ENCODE results near the gene AGT. TPM values are rescaled to one million over a fixed set of nuclear protein-coding genes. Genes with fewer than 3 reads are reported as not detected.

AGT gene
- total RNA-seq, 1 experiment from 2014 or later = 0.93 TPM

GRCh38 chr1:230713547-230713914 is 391 bp downstream of the AGT start (continued):
- no peak for TF ChIP-seq ZNF274 (IDR thresholded peaks at IDR 0.05; ENCODE audit: low read depth, low read length)
- TF ChIP-seq TCF7L2 (IDR thresholded peaks at IDR 0.05; ENCODE audit: borderline replicate concordance, extremely low read depth, insufficient read depth, insufficient read length) = no peak
- no peak for TF ChIP-seq JUND (IDR thresholded peaks at IDR 0.05)
- TF ChIP-seq SRF (IDR thresholded peaks at IDR 0.05; ENCODE audit: low read depth) = no peak
- TF ChIP-seq CBX3 (IDR thresholded peaks at IDR 0.05; ENCODE audit: low read depth) = no peak
- TF ChIP-seq MAX (IDR thresholded peaks at IDR 0.05) = no peak

DNA sequence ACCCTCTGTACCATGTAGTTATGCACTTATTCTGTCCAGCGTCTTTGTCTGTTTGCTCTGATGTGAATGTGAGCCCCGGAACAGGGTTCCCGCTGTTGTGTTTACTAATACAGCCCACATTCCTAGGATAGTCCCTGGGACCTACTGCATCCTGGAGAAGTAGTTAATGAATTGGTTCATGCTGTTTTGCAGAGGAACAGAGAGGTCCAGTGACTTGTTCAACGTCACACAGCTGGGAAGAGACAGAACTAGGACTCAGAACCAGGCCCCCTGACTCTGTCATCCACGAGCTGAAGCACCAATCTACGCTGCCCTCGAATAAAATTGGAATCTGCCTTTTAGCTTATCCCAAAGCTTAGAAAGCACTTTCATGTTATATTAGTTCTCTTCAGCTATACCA is 784 bp downstream of the AGT start:
- Histone ChIP-seq H3K36me3 (ENCODE audit: control insufficient read depth in 1 of 2, insufficient read depth in 2 of 2, low read length in 2 of 2) (no peaks in the 10 kb centered on the region), H3K4me3 (replicated peaks in 1 of 2; ENCODE audit: low read depth in 1 of 2, low read length in 2 of 2) (no peak overlapping the region), H3K79me2 (ENCODE audit: insufficient read depth, low read length) (no peaks in the 10 kb centered on the region), H3K4me2 (ENCODE audit: low read length) (no peak overlapping the region), H3K4me1 (ENCODE audit: control insufficient read depth in 1 of 2, insufficient read depth in 2 of 2, low read length in 2 of 2) (no peaks in the 10 kb centered on the region), H3K9me3 (ENCODE audit: control insufficient read depth in 1 of 2, insufficient read depth in 1 of 2, low read depth in 1 of 2, low read length in 2 of 2) (no peaks in the 10 kb centered on the region), H3K27ac (ENCODE audit: low read depth, low read length) (no peak overlapping the region), H4K20me1 (ENCODE audit: insufficient read depth) (no peaks in the 10 kb centered on the region), H3K9me2 (ENCODE audit: insufficient read depth) (no peaks in the 10 kb centered on the region), H3K27me3 (ENCODE audit: insufficient read depth, low read length) (no peaks in the 10 kb centered on the region), H3K9ac (ENCODE audit: low read length) (no peak overlapping the region), H2AFZ (ENCODE audit: low read depth, low read length, poor library complexity, severe bottlenecking) (no peak overlapping the region)
- ATAC-seq = no peak
- CTCF ChIA-PET = no interaction called here
- TF ChIP-seq CTCF (IDR thresholded peaks at IDR 0.05 in 2 of 3, conservative IDR thresholded peaks at IDR 0.05 in 1 of 3; ENCODE audit: borderline replicate concordance in 1 of 3, insufficient read depth in 1 of 3, low read depth in 2 of 3, low read length in 2 of 3) (no peak), MAX (IDR thresholded peaks at IDR 0.05) (no peak), SIN3A (IDR thresholded peaks at IDR 0.05; ENCODE audit: low read depth) (no peak), POLR2A (IDR thresholded peaks at IDR 0.05; ENCODE audit: borderline replicate concordance, extremely low read depth, insufficient read depth, insufficient read length) (no peak), EZH2phosphoT487 (IDR thresholded peaks at IDR 0.05; ENCODE audit: borderline replicate concordance) (no peak), ZBTB33 (IDR thresholded peaks at IDR 0.05; ENCODE audit: extremely low read depth, insufficient replicate concordance, low read length) (no peak)
- POLR2A ChIA-PET = no interaction called here
- BruUV-seq (replicated peaks) = no TSS peak
- RAD21 ChIA-PET (ENCODE audit: low non-redundant PET in 1 of 2, low total read pairs in 2 of 2, uncharacterized antibody in 2 of 2, unreplicated experiment in 2 of 2) = no interaction called here
- DNase-seq (ENCODE audit: low read depth, low spot score) = no peak
- intact Hi-C loops (cut with micrococcal nuclease) = no loop called here
